Vagina (tissue), 2 donors: ENCODE results near the gene PARVG.

Experiments used
- CTCF ChIP-seq, 3 experiments: fragments of 450-650 bp in 2 of 3; fragments of 200-600 bp in 1 of 3; sonication (generic) in 1 of 3; IDR thresholded peaks; one replicate each; pipeline ENCODE4 v1.5.1; 2017 to 2019; ENCODE audit warnings: antibody characterized with exemption in 3 of 3, mild to moderate bottlenecking in 2 of 3, moderate library complexity in 2 of 3
- POLR2A ChIP-seq, 2 donors: fragments of 450-650 bp; IDR thresholded peaks; one replicate each; pipeline ENCODE4 v1.6.1; 2017; ENCODE audit warnings: antibody characterized with exemption in 2 of 2, mild to moderate bottlenecking in 2 of 2, moderate library complexity in 2 of 2

GRCh38 chr22:44211256-44211945 lies 30.7 kb downstream of the PARVG start:
- TF ChIP-seq CTCF (IDR thresholded peaks at IDR 0.05) (no peak), POLR2A (IDR thresholded peaks at IDR 0.05) (no peak)
